DND-41 (cell line): ENCODE data around the gene B3GALT4.
A peak's percentile ranks its signal among the peaks of the same experiment; 100 is the strongest.

Experiments used
- ATAC-seq: fragments of 200-7000 bp; cut with Tn5 transposase; 3 replicates; pipeline ENCODE4 v1.9.1; 2021; ENCODE audit warnings: low read depth; ENCODE audit not compliant: insufficient read depth
- DNase-seq: peaks from one replicate; pipeline ENCODE4 v3.0.0-alpha.2; 2020
- H2AFZ ChIP-seq: 2 replicates; pipeline ENCODE4 v1.6.0; 2012; ENCODE audit warnings: low read depth, low read length
- H3K27ac ChIP-seq: 2 replicates; pipeline ENCODE4 v1.5.1; 2012; ENCODE audit warnings: low read length, inconsistent platforms
- H3K27me3 ChIP-seq: fragments of 200-600 bp; sonication (generic); 2 replicates; pipeline ENCODE4 v1.6.0; 2012; ENCODE audit warnings: low read length, mild to moderate bottlenecking, inconsistent platforms; ENCODE audit not compliant: insufficient read depth, poor library complexity
- H3K36me3 ChIP-seq: 2 replicates; pipeline ENCODE4 v1.5.1; 2012; ENCODE audit warnings: low read length, inconsistent platforms; ENCODE audit not compliant: insufficient read depth
- H3K4me1 ChIP-seq: 2 replicates; pipeline ENCODE4 v1.5.1; 2012; ENCODE audit warnings: mild to moderate bottlenecking, low read length; ENCODE audit not compliant: insufficient read depth
- H3K4me2 ChIP-seq: 2 replicates; pipeline ENCODE4 v1.6.0; 2012; ENCODE audit warnings: mild to moderate bottlenecking, moderate library complexity, low read length, inconsistent platforms; ENCODE audit not compliant: insufficient read depth
- H3K4me3 ChIP-seq, 2 experiments: fragments of 200-600 bp in 1 of 2; shearing (Covaris generic) in 1 of 2; 2 replicates each; pipeline ENCODE4 v1.5.1; 2012 to 2016; ENCODE audit warnings: inconsistent platforms in 2 of 2, low read length in 2 of 2, mild to moderate bottlenecking in 2 of 2, low read depth in 1 of 2, moderate library complexity in 1 of 2
- H3K79me2 ChIP-seq: 2 replicates; pipeline ENCODE4 v1.6.0; 2012; ENCODE audit warnings: low read length, inconsistent platforms; ENCODE audit not compliant: insufficient read depth
- H3K9ac ChIP-seq: 2 replicates; pipeline ENCODE4 v1.6.0; 2012; ENCODE audit warnings: low read depth, mild to moderate bottlenecking, inconsistent platforms, low read length, moderate library complexity
- H3K9me3 ChIP-seq: 2 replicates; pipeline ENCODE4 v1.5.1; 2012; ENCODE audit warnings: low read length, moderate library complexity, mild to moderate bottlenecking, inconsistent platforms; ENCODE audit not compliant: insufficient read depth, severe bottlenecking
- H4K20me1 ChIP-seq: 2 replicates; pipeline ENCODE4 v1.6.0; 2012; ENCODE audit warnings: low read length; ENCODE audit not compliant: insufficient read depth
- EZH2 ChIP-seq: IDR thresholded peaks from 3 replicates; pipeline ENCODE4 v1.6.1; 2012; ENCODE audit warnings: borderline replicate concordance, low read depth, mild to moderate bottlenecking, moderate library complexity, low read length, inconsistent platforms; ENCODE audit not compliant: severe bottlenecking
- TF ChIP-seq, protein P1 (sequence below): IDR thresholded peaks from 2 replicates; pipeline ENCODE4 v1.5.1; 2012; ENCODE audit warnings: borderline replicate concordance, low read length, moderate library complexity, mild to moderate bottlenecking; ENCODE audit not compliant: poor library complexity, severe bottlenecking; ENCODE audit errors: extremely low read depth

The B3GALT4 gene

DNA sequence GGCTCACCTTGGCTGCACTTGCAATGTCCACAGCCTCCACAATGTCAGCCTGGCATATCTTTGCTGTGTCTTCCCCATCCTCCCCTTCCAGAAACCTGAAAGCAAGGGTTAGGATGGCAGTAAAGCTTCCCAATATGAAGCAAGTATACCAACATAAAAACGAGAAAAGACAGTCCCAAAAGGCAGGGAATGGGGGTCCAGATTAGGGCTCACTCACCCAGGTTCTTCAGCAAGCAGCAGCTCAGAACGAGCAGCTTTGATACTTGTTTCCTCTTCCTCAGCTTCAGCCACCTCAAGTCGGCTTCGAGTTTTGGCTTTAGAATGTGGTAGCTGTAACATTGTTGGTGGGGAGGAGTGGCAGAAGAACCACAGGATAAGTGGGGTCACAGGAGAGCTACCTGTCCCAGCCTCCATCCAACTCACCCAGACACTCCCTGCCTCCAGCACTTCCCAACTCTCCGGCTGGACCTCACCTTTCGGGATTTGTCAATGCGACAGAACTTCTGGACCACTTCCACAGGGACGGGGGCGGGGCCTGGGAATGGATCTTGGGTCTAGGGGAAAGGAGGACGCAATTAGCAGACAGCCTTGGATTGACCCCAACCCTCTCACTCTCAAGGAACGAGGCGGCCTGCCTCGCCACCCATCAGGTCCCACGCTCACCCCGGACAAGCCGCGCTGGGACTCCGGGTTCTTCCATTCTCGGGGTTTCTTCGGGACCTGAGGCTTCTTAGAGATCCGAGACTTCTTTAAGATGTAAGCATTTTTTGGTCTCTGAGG is 11.4 kb downstream of the B3GALT4 start:
- Histone ChIP-seq H3K4me1 (peaks cover 35% of the 10 kb centered on the region), H3K36me3 (peaks cover 67% of the 10 kb centered on the region), H3K9ac (peak overlapping the region; percentile 72), H2AFZ (peak overlapping the region; percentile 91), H3K27ac (peak overlapping the region; percentile 88), H3K4me2 (peak overlapping the region; percentile 91), H3K9me3 (no peaks in the 10 kb centered on the region), H3K79me2 (peaks cover 43% of the 10 kb centered on the region), H3K27me3 (no peaks in the 10 kb centered on the region), H4K20me1 (no peaks in the 10 kb centered on the region), H3K4me3 (peak overlapping the region; percentile 75 to 92; a peak in 3 of 4 replicates)
- DNase-seq (no peak), ATAC-seq (no peak)
- TF ChIP-seq, protein P1, sequence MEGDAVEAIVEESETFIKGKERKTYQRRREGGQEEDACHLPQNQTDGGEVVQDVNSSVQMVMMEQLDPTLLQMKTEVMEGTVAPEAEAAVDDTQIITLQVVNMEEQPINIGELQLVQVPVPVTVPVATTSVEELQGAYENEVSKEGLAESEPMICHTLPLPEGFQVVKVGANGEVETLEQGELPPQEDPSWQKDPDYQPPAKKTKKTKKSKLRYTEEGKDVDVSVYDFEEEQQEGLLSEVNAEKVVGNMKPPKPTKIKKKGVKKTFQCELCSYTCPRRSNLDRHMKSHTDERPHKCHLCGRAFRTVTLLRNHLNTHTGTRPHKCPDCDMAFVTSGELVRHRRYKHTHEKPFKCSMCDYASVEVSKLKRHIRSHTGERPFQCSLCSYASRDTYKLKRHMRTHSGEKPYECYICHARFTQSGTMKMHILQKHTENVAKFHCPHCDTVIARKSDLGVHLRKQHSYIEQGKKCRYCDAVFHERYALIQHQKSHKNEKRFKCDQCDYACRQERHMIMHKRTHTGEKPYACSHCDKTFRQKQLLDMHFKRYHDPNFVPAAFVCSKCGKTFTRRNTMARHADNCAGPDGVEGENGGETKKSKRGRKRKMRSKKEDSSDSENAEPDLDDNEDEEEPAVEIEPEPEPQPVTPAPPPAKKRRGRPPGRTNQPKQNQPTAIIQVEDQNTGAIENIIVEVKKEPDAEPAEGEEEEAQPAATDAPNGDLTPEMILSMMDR = no peak
- TF ChIP-seq EZH2 = no peak

DNA sequence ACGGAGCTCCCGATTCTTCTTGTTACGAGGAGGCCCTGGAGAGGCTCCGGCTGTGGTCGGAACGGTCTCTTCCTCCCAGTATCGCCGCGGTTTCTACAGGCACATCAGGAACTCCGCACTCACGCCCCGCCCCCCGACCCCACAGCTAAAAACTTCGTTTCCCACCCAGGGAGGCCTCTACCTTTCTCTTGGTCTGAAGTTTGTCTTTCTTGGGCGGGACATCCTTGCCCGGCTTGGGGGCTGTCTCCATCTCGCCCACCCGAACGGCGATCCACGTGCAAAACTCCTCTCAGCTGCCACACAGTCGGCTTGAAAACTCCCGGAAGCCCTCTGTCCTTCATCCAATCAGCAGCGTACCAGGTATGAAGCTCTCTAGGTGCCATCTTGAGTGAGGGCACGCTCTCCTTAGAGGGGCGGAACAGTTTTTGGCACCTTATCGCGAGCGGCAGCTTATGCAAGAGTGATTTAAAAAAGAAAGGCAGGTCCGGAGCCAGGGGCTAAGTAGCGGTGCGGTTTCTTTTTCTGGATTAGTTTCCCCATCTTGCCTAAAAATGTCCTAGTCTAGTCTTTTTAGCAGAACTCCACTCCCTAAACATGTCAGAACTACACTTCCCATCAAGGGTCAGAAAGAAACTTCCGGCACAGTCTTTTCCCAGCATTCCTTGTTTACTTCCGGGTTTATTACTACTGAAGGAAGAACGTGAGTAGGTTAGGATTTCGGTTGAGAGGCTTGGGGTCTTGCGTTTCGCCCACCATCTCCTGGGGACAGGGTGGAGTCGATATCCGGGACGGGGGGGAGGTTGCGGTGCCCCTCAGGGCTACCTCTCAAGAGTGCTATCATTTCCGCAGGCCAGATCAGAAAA is 12.2 kb downstream of the B3GALT4 start, which contains the start of the genes PFDN6 and WDR46:
PFDN6 (plus strand) TSS at position 681 of the 863 bp plus-strand sequence. CDS start 256 bp downstream, outside the sequence.
WDR46 (minus strand) TSS at position 319 of the 863 bp plus-strand sequence; CDS start at position 250, 69 bp downstream.
- Histone ChIP-seq H3K4me2 (peak within 1 kb of the TSS; percentile 91), H3K79me2 (peaks cover 43% of the 10 kb centered on the region), H4K20me1 (no peaks in the 10 kb centered on the region), H3K4me1 (peaks cover 35% of the 10 kb centered on the region), H3K36me3 (peaks cover 68% of the 10 kb centered on the region), H3K27ac (peak within 1 kb of the TSS; percentile 88), H3K9ac (peak within 1 kb of the TSS; percentile 72), H3K27me3 (no peaks in the 10 kb centered on the region), H3K9me3 (no peaks in the 10 kb centered on the region), H2AFZ (peak within 1 kb of the TSS; percentile 91), H3K4me3 (peak within 1 kb of the TSS; percentile 75 to 92)
- ATAC-seq (peak; percentile 96), DNase-seq (peak; percentile 89)
- no peak for TF ChIP-seq EZH2
- TF ChIP-seq, protein P1 = no peak

- no peaks in the 10 kb centered on the region for H3K9me3 ChIP-seq
- peaks cover 62% of the 10 kb centered on the region for H3K36me3 ChIP-seq
- peak overlapping the region; percentile 75 to 92 for H3K4me3 ChIP-seq
- no peaks in the 10 kb centered on the region for H3K27me3 ChIP-seq
- peak overlapping the region; percentile 91 for H2AFZ ChIP-seq
- H3K27ac ChIP-seq = peak overlapping the region; percentile 88
- no peak for TF ChIP-seq EZH2
- TF ChIP-seq, protein P1 = no peak
- peak overlapping the region; percentile 72 for H3K9ac ChIP-seq
- peaks cover 35% of the 10 kb centered on the region for H3K4me1 ChIP-seq
- H4K20me1 ChIP-seq = no peaks in the 10 kb centered on the region
- H3K79me2 ChIP-seq = peaks cover 43% of the 10 kb centered on the region
- DNase-seq = no peak
- no peak; the same call in 2 of the 3 replicates for ATAC-seq
- H3K4me2 ChIP-seq = peak overlapping the region; percentile 91
Measured at GRCh38 chr6:33289784-33290315, 12.9 kb downstream of the B3GALT4 start.
